ENCODE measurements around the gene THAP4. TPM values are rescaled to one million over a fixed set of nuclear protein-coding genes. Genes with fewer than 3 reads are reported as not detected.
A peak's percentile ranks its signal among the peaks of the same experiment; 100 is the strongest.

Gene THAP4
- total RNA-seq, 1 donor from 2014 or later: 40.9 TPM

GRCh38 chr2:241545523-241546473 lies 91.2 kb downstream of the THAP4 start:
- no peaks in the 10 kb centered on the region for H3K27me3 Mint-ChIP-seq (ENCODE audit: low read depth)
- no peaks in the 10 kb centered on the region for H3K36me3 Mint-ChIP-seq (ENCODE audit: low read depth)

DNA sequence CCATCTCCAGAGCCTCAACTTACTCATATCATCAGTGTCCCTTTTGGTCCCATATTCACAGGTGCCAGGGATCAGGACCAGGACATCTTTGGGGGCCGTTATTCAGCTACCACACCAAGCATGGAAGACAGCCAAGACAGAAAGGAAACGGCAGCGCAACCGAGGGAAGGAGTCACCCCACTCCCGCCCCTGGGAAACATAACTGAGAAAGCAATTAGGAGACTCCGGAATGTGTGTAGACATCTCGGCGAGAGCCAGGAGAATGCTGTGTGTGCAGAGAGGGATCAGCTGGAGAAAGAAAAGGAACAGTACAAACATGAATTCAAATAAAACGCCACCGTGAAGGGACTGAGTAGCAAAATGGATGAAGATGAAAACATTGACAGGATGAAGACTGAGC lies 91.9 kb downstream of the THAP4 start:
- no peaks in the 10 kb centered on the region for H3K36me3 Mint-ChIP-seq (ENCODE audit: low read depth)
- no peak overlapping the region for H3K4me3 Mint-ChIP-seq (ENCODE audit: unreplicated experiment)
- H3K4me1 Mint-ChIP-seq (ENCODE audit: low read depth): peaks cover 16% of the 10 kb centered on the region
- TF ChIP-seq CTCF (IDR thresholded peaks at IDR 0.05): no peak
- no peaks in the 10 kb centered on the region for H3K27me3 Mint-ChIP-seq (ENCODE audit: low read depth)
- H3K9me3 Mint-ChIP-seq (ENCODE audit: low read depth): no peaks in the 10 kb centered on the region
- peak; percentile 35 for DNase-seq (ENCODE audit: low spot score)
- no peak overlapping the region for H3K27ac Mint-ChIP-seq (ENCODE audit: unreplicated experiment)

More at GRCh38 chr2:241545523-241546473, 91.2 kb downstream of the THAP4 start:
- Mint-ChIP-seq H3K4me1 (ENCODE audit: low read depth) (peaks cover 12% of the 10 kb centered on the region), H3K4me3 (ENCODE audit: unreplicated experiment) (no peak overlapping the region), H3K27ac (ENCODE audit: unreplicated experiment) (no peak overlapping the region), H3K9me3 (ENCODE audit: low read depth) (no peaks in the 10 kb centered on the region)
- TF ChIP-seq CTCF (IDR thresholded peaks at IDR 0.05): no peak
- peak; percentile 25 for DNase-seq (ENCODE audit: low spot score)

- no peaks in the 10 kb centered on the region for H3K27me3 Mint-ChIP-seq (ENCODE audit: low read depth)
- H3K4me1 Mint-ChIP-seq (ENCODE audit: low read depth): peaks cover 13% of the 10 kb centered on the region
- no peak overlapping the region for H3K27ac Mint-ChIP-seq (ENCODE audit: unreplicated experiment)
- no peak overlapping the region for H3K4me3 Mint-ChIP-seq (ENCODE audit: unreplicated experiment)
- no peak for TF ChIP-seq CTCF (IDR thresholded peaks at IDR 0.05)
- peak; percentile 88 for DNase-seq (ENCODE audit: low spot score)
- H3K9me3 Mint-ChIP-seq (ENCODE audit: low read depth): no peaks in the 10 kb centered on the region
- no peaks in the 10 kb centered on the region for H3K36me3 Mint-ChIP-seq (ENCODE audit: low read depth)
These were observed 94.7 kb downstream of the THAP4 start for GRCh38 chr2:241542278-241542605.

- no peak for TF ChIP-seq CTCF (IDR thresholded peaks at IDR 0.05)
- Mint-ChIP-seq H3K9me3 (ENCODE audit: low read depth) (no peaks in the 10 kb centered on the region), H3K36me3 (ENCODE audit: low read depth) (no peaks in the 10 kb centered on the region), H3K4me1 (ENCODE audit: low read depth) (peaks cover 13% of the 10 kb centered on the region), H3K27ac (ENCODE audit: unreplicated experiment) (no peak overlapping the region), H3K4me3 (ENCODE audit: unreplicated experiment) (no peak overlapping the region), H3K27me3 (ENCODE audit: low read depth) (no peaks in the 10 kb centered on the region)
- DNase-seq (ENCODE audit: low spot score): peak; percentile 90
These were observed 95.2 kb downstream of the THAP4 start for GRCh38 chr2:241541564-241542277.

DNA sequence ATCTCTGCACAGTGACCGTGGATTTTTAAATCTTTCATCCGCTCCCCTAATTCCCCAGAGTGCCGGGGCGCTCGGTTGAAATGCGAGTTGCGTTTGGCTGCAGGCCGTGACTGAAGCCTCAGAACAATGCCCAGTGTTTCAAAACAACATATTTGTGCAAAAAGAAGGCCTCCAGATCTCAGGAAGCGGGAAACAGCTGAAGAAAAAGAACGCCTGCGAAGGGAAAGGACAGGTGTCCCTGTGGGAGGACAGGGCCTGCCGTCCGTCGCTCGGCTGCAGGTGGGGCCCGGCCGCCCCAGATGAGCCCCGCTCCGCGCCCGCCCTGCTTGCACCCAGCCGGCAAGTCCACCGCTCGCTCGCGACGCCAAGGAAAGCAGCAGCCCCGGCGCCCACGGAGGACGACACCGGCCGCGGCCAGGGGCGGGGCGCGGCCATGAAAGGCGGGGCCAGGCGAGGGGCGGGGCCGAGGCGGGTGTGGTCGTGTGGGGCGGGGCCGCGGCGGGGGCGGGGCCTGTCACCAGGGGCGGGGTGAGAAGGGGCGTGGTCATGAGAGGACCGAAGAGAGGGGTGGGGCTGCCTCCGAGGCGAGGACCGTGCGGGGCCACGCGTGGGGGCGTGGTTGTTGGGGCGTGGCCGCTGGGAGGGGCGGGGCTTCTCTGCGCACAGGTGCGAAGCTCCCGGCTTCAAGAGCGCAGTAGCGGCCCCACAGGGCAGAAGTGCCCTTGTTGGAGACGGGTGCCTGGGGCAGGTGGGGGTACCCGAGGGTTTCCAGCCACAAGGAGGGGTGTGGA lies 96.0 kb downstream of the THAP4 start:
- Mint-ChIP-seq H3K27ac (ENCODE audit: unreplicated experiment) (no peak overlapping the region), H3K4me3 (ENCODE audit: unreplicated experiment) (peak overlapping the region; percentile 55), H3K9me3 (ENCODE audit: low read depth) (no peaks in the 10 kb centered on the region), H3K36me3 (ENCODE audit: low read depth) (no peaks in the 10 kb centered on the region), H3K4me1 (ENCODE audit: low read depth) (peaks cover 13% of the 10 kb centered on the region), H3K27me3 (ENCODE audit: low read depth) (no peaks in the 10 kb centered on the region)
- no peak for TF ChIP-seq CTCF (IDR thresholded peaks at IDR 0.05)
- peak; percentile 87 for DNase-seq (ENCODE audit: low spot score)
